CD4-positive, alpha-beta memory T cell (primary cell): ENCODE measurements around the gene LINGO1. TPM values are rescaled to one million over a fixed set of nuclear protein-coding genes. Genes with fewer than 3 reads are reported as not detected.

Experiments
- CTCF ChIA-PET: fragments of 350-600 bp; sonication (Branson Sonifier 250); formaldehyde crosslinking; loops from one replicate; lab custom pipeline; 2021; ENCODE audit warnings: inconsistent platforms; ENCODE audit not compliant: partially characterized antibody; lab: Charles Lee
- POLR2A ChIA-PET: fragments of 350-600 bp; sonication (Branson Sonifier 250); formaldehyde crosslinking; loops from one replicate; lab custom pipeline; 2021; ENCODE audit not compliant: partially characterized antibody; lab: Charles Lee
- DNase-seq, 5 donors: peaks; one replicate each; pipeline versions ENCODE4 v3.0.0 to v3.0.0-alpha.2; 2020 to 2022; ENCODE audit warnings: mixed read lengths in 1 of 5
- H3K27ac ChIP-seq: one replicate; pipeline ENCODE4 v1.7.0; 2013; ENCODE audit warnings: low read depth, low read length
- H3K27me3 ChIP-seq: 2 replicates; pipeline ENCODE4 v1.7.0; 2013; ENCODE audit warnings: mild to moderate bottlenecking, low read length, moderate library complexity; ENCODE audit not compliant: insufficient read depth
- H3K36me3 ChIP-seq: 2 replicates; pipeline ENCODE4 v1.7.0; 2013; ENCODE audit warnings: mild to moderate bottlenecking, low read length, moderate library complexity; ENCODE audit not compliant: insufficient read depth
- H3K4me1 ChIP-seq: 2 replicates; pipeline ENCODE4 v1.7.0; 2013; ENCODE audit warnings: mild to moderate bottlenecking, low read length, moderate library complexity; ENCODE audit not compliant: insufficient read depth
- H3K4me3 ChIP-seq, 2 donors: one replicate each; pipeline ENCODE4 v1.7.0; 2013; ENCODE audit warnings: low read length in 2 of 2, mild to moderate bottlenecking in 1 of 2
- H3K9me3 ChIP-seq, 2 donors: one replicate each; pipeline ENCODE4 v1.7.0; 2013; ENCODE audit warnings: low read length in 2 of 2, control low read depth in 1 of 2; ENCODE audit not compliant: control insufficient read depth in 1 of 2
- H3K27ac Mint-ChIP-seq, 7 donors: one replicate each; pipeline ENCODE4 v1.8.0; 2020 to 2021; ENCODE audit warnings: mixed read lengths in 7 of 7, mild to moderate bottlenecking in 6 of 7, inconsistent platforms in 3 of 7, moderate library complexity in 3 of 7
- H3K27me3 Mint-ChIP-seq, 2 donors: one replicate each; pipeline ENCODE4 v1.8.0; 2020 to 2021; ENCODE audit warnings: mixed read lengths in 2 of 2
- H3K36me3 Mint-ChIP-seq, 2 donors: one replicate each; pipeline ENCODE4 v1.8.0; 2020 to 2021; ENCODE audit warnings: mixed read lengths in 2 of 2, inconsistent platforms in 1 of 2, mild to moderate bottlenecking in 1 of 2
- H3K4me1 Mint-ChIP-seq, 4 donors: one replicate each; pipeline ENCODE4 v1.8.0; 2020 to 2021; ENCODE audit warnings: mixed read lengths in 4 of 4, mild to moderate bottlenecking in 1 of 4
- H3K4me3 Mint-ChIP-seq, 8 donors: one replicate each; pipeline ENCODE4 v1.8.0; 2020 to 2021; ENCODE audit warnings: mixed read lengths in 8 of 8, mild to moderate bottlenecking in 7 of 8, moderate library complexity in 6 of 8, inconsistent platforms in 3 of 8
- H3K9me3 Mint-ChIP-seq, 8 donors: one replicate each; pipeline ENCODE4 v1.8.0; 2020 to 2021; ENCODE audit warnings: mixed read lengths in 8 of 8, mild to moderate bottlenecking in 5 of 8, inconsistent platforms in 3 of 8, moderate library complexity in 1 of 8
- intact Hi-C: fragments of 100-400 bp; cut with micrococcal nuclease; formaldehyde crosslinking; loops from one replicate; pipeline ENCODE4 v1.15.1; 2023
- polyA plus RNA-seq, 2 donors: library from polyadenylated mRNA; unstranded; fragments of 300-500 nt; fragmentation: Illumina TruSeq; gene quantifications; one replicate each; pipeline ENCODE4 v1.2.3, GENCODE V29; 2021
- total RNA-seq, 2 experiments: library from RNA; stranded (reverse); gene quantifications; one replicate each; pipeline ENCODE4 v1.2.3, GENCODE V29; 2021

Gene LINGO1
- total and polyA plus RNA-seq, 4 experiments from 2014 or later = not detected

GRCh38 chr15:77612958-77613601 lies 19.6 kb downstream of the LINGO1 start:
- no peak for DNase-seq
- Mint-ChIP-seq H3K4me3 (no peak overlapping the region), H3K36me3 (no peaks in the 10 kb centered on the region), H3K4me1 (no peaks in the 10 kb centered on the region), H3K27ac (no peak overlapping the region), H3K27me3 (peaks cover 0 to 3% of the 10 kb centered on the region in 2 donors), H3K9me3 (peaks cover 0 to 2% (median 0%) of the 10 kb centered on the region in 8 donors)
- Histone ChIP-seq H3K27me3 (no peaks in the 10 kb centered on the region), H3K4me3 (no peak overlapping the region), H3K36me3 (no peaks in the 10 kb centered on the region), H3K27ac (no peak overlapping the region), H3K4me1 (no peaks in the 10 kb centered on the region), H3K9me3 (no peaks in the 10 kb centered on the region)
- ChIA-PET POLR2A (no interaction called here), CTCF (no interaction called here)
- intact Hi-C loops = no loop called here

GRCh38 chr15:77611767-77612166 lies 20.9 kb downstream of the LINGO1 start:
- Histone ChIP-seq H3K9me3 (no peaks in the 10 kb centered on the region), H3K27ac (no peak overlapping the region), H3K36me3 (no peaks in the 10 kb centered on the region), H3K27me3 (no peaks in the 10 kb centered on the region), H3K4me1 (no peaks in the 10 kb centered on the region), H3K4me3 (no peak overlapping the region)
- H3K4me3 Mint-ChIP-seq = no peak overlapping the region
- ChIA-PET POLR2A (no interaction called here), CTCF (no interaction called here)
- intact Hi-C loops = no loop called here
- peaks cover 0 to 3% of the 10 kb centered on the region in 2 donors for H3K27me3 Mint-ChIP-seq
- H3K36me3 Mint-ChIP-seq = no peaks in the 10 kb centered on the region
- no peak for DNase-seq
- no peak overlapping the region for H3K27ac Mint-ChIP-seq
- H3K4me1 Mint-ChIP-seq = no peaks in the 10 kb centered on the region
- H3K9me3 Mint-ChIP-seq = peaks cover 0 to 2% (median 0%) of the 10 kb centered on the region in 8 donors

- Mint-ChIP-seq H3K4me3 (no peak overlapping the region), H3K27me3 (peaks cover 2 to 3% of the 10 kb centered on the region in 2 donors), H3K9me3 (no peaks in the 10 kb centered on the region), H3K27ac (no peak overlapping the region), H3K36me3 (no peaks in the 10 kb centered on the region), H3K4me1 (no peaks in the 10 kb centered on the region)
- CTCF ChIA-PET = no interaction called here
- POLR2A ChIA-PET = no interaction called here
- intact Hi-C loops = no loop called here
- Histone ChIP-seq H3K27me3 (no peaks in the 10 kb centered on the region), H3K9me3 (no peaks in the 10 kb centered on the region), H3K27ac (no peak overlapping the region), H3K4me3 (no peak overlapping the region), H3K4me1 (no peaks in the 10 kb centered on the region), H3K36me3 (no peaks in the 10 kb centered on the region)
- DNase-seq = no peak
These were observed 22.0 kb downstream of the LINGO1 start for GRCh38 chr15:77610731-77611130.

- Histone ChIP-seq H3K27me3 (no peaks in the 10 kb centered on the region), H3K27ac (no peak overlapping the region), H3K4me3 (no peak overlapping the region), H3K9me3 (no peaks in the 10 kb centered on the region), H3K4me1 (no peaks in the 10 kb centered on the region), H3K36me3 (no peaks in the 10 kb centered on the region)
- DNase-seq = no peak
- no peaks in the 10 kb centered on the region for H3K36me3 Mint-ChIP-seq
- H3K4me3 Mint-ChIP-seq = no peak overlapping the region
- intact Hi-C loops = no loop called here
- CTCF ChIA-PET = no interaction called here
- H3K4me1 Mint-ChIP-seq = peaks cover 0 to 5% (median 3%) of the 10 kb centered on the region in 4 donors
- H3K9me3 Mint-ChIP-seq = no peaks in the 10 kb centered on the region
- POLR2A ChIA-PET = no interaction called here
- no peak overlapping the region for H3K27ac Mint-ChIP-seq
- peaks cover 2 to 7% of the 10 kb centered on the region in 2 donors for H3K27me3 Mint-ChIP-seq
These were observed 23.2 kb downstream of the LINGO1 start for GRCh38 chr15:77609558-77609957.

GRCh38 chr15:77608774-77609173 lies 23.9 kb downstream of the LINGO1 start:
- H3K27me3 Mint-ChIP-seq = peaks cover 2 to 7% of the 10 kb centered on the region in 2 donors
- peaks cover 0 to 2% (median 0%) of the 10 kb centered on the region in 8 donors for H3K9me3 Mint-ChIP-seq
- H3K27ac Mint-ChIP-seq = no peak overlapping the region
- Histone ChIP-seq H3K27me3 (no peaks in the 10 kb centered on the region), H3K9me3 (no peaks in the 10 kb centered on the region), H3K27ac (no peak overlapping the region), H3K36me3 (no peaks in the 10 kb centered on the region), H3K4me1 (no peaks in the 10 kb centered on the region), H3K4me3 (no peak overlapping the region)
- no peak overlapping the region for H3K4me3 Mint-ChIP-seq
- intact Hi-C loops = no loop called here
- no peaks in the 10 kb centered on the region for H3K36me3 Mint-ChIP-seq
- ChIA-PET CTCF (no interaction called here), POLR2A (no interaction called here)
- H3K4me1 Mint-ChIP-seq = peaks cover 0 to 7% (median 6%) of the 10 kb centered on the region in 4 donors
- no peak for DNase-seq

- DNase-seq = no peak
- H3K4me3 ChIP-seq = no peak overlapping the region
- no peak overlapping the region for H3K27ac ChIP-seq
- intact Hi-C loops = no loop called here
- Mint-ChIP-seq H3K4me3 (no peak overlapping the region), H3K27me3 (peaks cover 2 to 7% of the 10 kb centered on the region in 2 donors), H3K27ac (no peak overlapping the region), H3K9me3 (peaks cover 0 to 2% (median 0%) of the 10 kb centered on the region in 8 donors), H3K4me1 (peaks cover 0 to 7% (median 6%) of the 10 kb centered on the region in 4 donors), H3K36me3 (no peaks in the 10 kb centered on the region)
- H3K36me3 ChIP-seq = no peaks in the 10 kb centered on the region
- H3K4me1 ChIP-seq = no peaks in the 10 kb centered on the region
- no peaks in the 10 kb centered on the region for H3K9me3 ChIP-seq
- CTCF ChIA-PET = no interaction called here
- H3K27me3 ChIP-seq = no peaks in the 10 kb centered on the region
- POLR2A ChIA-PET = no interaction called here
These were observed 24.8 kb downstream of the LINGO1 start for GRCh38 chr15:77607894-77608261.

- no peak overlapping the region for H3K4me3 Mint-ChIP-seq
- no peak overlapping the region for H3K27ac ChIP-seq
- H3K4me3 ChIP-seq = no peak overlapping the region
- no peak for DNase-seq
- H3K36me3 ChIP-seq = no peaks in the 10 kb centered on the region
- H3K27ac Mint-ChIP-seq = no peak overlapping the region
- no peaks in the 10 kb centered on the region for H3K9me3 ChIP-seq
- no peaks in the 10 kb centered on the region for H3K36me3 Mint-ChIP-seq
- H3K4me1 ChIP-seq = no peaks in the 10 kb centered on the region
- POLR2A ChIA-PET = no interaction called here
- peaks cover 0 to 7% (median 6%) of the 10 kb centered on the region in 4 donors for H3K4me1 Mint-ChIP-seq
- H3K9me3 Mint-ChIP-seq = peaks cover 0 to 2% (median 0%) of the 10 kb centered on the region in 8 donors
- peaks cover 2 to 7% of the 10 kb centered on the region in 2 donors for H3K27me3 Mint-ChIP-seq
- intact Hi-C loops = no loop called here
- H3K27me3 ChIP-seq = no peaks in the 10 kb centered on the region
- CTCF ChIA-PET = interaction anchor here (1.1 kb wide), 1 partner anchor 11 kb away, joined by 3 read pairs; no protein-coding TSS in a partner anchor
These were observed 25.4 kb downstream of the LINGO1 start for GRCh38 chr15:77607111-77607893.
